Neural crest cell (in vitro differentiated cells): Measurements from ENCODE around the gene DNAH11. TPM values are rescaled to one million over a fixed set of nuclear protein-coding genes. Genes with fewer than 3 reads are reported as not detected.
A peak's percentile ranks its signal among the peaks of the same experiment; 100 is the strongest.

Experiments used
- DNase-seq: peaks from one replicate; pipeline ENCODE4 v3.0.0; 2021; ENCODE audit warnings: low read depth, mixed read lengths, low spot score
- H3K27ac Mint-ChIP-seq: one replicate; pipeline ENCODE4 v1.8.0; 2021; ENCODE audit warnings: mild to moderate bottlenecking, mixed read lengths; ENCODE audit not compliant: unreplicated experiment
- H3K27me3 Mint-ChIP-seq: 2 replicates; pipeline ENCODE4 v1.8.0; 2021; ENCODE audit warnings: low read depth, mild to moderate bottlenecking, mixed read lengths
- H3K36me3 Mint-ChIP-seq: 2 replicates; pipeline ENCODE4 v1.8.0; 2021; ENCODE audit warnings: low read depth, mild to moderate bottlenecking, mixed read lengths
- H3K4me1 Mint-ChIP-seq: 2 replicates; pipeline ENCODE4 v1.8.0; 2021; ENCODE audit warnings: mixed read lengths
- H3K4me3 Mint-ChIP-seq: one replicate; pipeline ENCODE4 v1.8.0; 2021; ENCODE audit warnings: mild to moderate bottlenecking, mixed read lengths
- H3K9me3 Mint-ChIP-seq: 2 replicates; pipeline ENCODE4 v1.8.0; 2021; ENCODE audit warnings: mixed read lengths
- CTCF ChIP-seq: fragments of 200-600 bp; sonication (generic); conservative IDR thresholded peaks from 2 replicates; pipeline ENCODE4 v1.5.0; 2021; ENCODE audit warnings: antibody characterized with exemption, mild to moderate bottlenecking
- total RNA-seq: library from RNA; stranded (reverse); gene quantifications from 2 replicates; pipeline ENCODE4 v1.2.1, GENCODE V29; 2021

DNAH11 gene
- total RNA-seq, 1 donor from 2014 or later: 0.63 TPM

GRCh38 chr7:21708096-21708495 is 165.3 kb downstream of the DNAH11 start:
- Mint-ChIP-seq H3K9me3 (no peaks in the 10 kb centered on the region), H3K27ac (no peak overlapping the region), H3K27me3 (no peaks in the 10 kb centered on the region)

GRCh38 chr7:21717323-21717722 is 174.5 kb downstream of the DNAH11 start:
- H3K4me1 Mint-ChIP-seq: no peaks in the 10 kb centered on the region
- H3K4me3 Mint-ChIP-seq: no peak overlapping the region
- no peak for DNase-seq
- no peaks in the 10 kb centered on the region for H3K36me3 Mint-ChIP-seq
- no peak for TF ChIP-seq CTCF
- no peak overlapping the region for H3K27ac Mint-ChIP-seq
- no peaks in the 10 kb centered on the region for H3K9me3 Mint-ChIP-seq
- no peaks in the 10 kb centered on the region for H3K27me3 Mint-ChIP-seq

More at GRCh38 chr7:21708096-21708495, 165.3 kb downstream of the DNAH11 start:
- Mint-ChIP-seq H3K4me1 (no peaks in the 10 kb centered on the region), H3K4me3 (no peak overlapping the region), H3K36me3 (no peaks in the 10 kb centered on the region)
- no peak for TF ChIP-seq CTCF
- no peak for DNase-seq

- Mint-ChIP-seq H3K4me1 (no peaks in the 10 kb centered on the region), H3K27me3 (no peaks in the 10 kb centered on the region), H3K4me3 (no peak overlapping the region), H3K36me3 (no peaks in the 10 kb centered on the region), H3K9me3 (peaks cover 2% of the 10 kb centered on the region), H3K27ac (peak overlapping the region; percentile 43)
- TF ChIP-seq CTCF: no peak
- DNase-seq: no peak
Observed at GRCh38 chr7:21718391-21718790, 175.6 kb downstream of the DNAH11 start.

GRCh38 chr7:21719846-21720245 is 177.0 kb downstream of the DNAH11 start:
- H3K27ac Mint-ChIP-seq: no peak overlapping the region
- no peaks in the 10 kb centered on the region for H3K27me3 Mint-ChIP-seq
- H3K4me1 Mint-ChIP-seq: no peaks in the 10 kb centered on the region
- no peaks in the 10 kb centered on the region for H3K36me3 Mint-ChIP-seq
- DNase-seq: no peak
- TF ChIP-seq CTCF: no peak
- H3K9me3 Mint-ChIP-seq: peaks cover 2% of the 10 kb centered on the region
- H3K4me3 Mint-ChIP-seq: no peak overlapping the region

GRCh38 chr7:21722371-21722770 is 179.5 kb downstream of the DNAH11 start:
- Mint-ChIP-seq H3K36me3 (peaks cover 2% of the 10 kb centered on the region), H3K4me3 (no peak overlapping the region), H3K27me3 (no peaks in the 10 kb centered on the region)

More at GRCh38 chr7:21722371-21722770, 179.5 kb downstream of the DNAH11 start:
- DNase-seq: no peak
- H3K4me1 Mint-ChIP-seq: no peaks in the 10 kb centered on the region
- TF ChIP-seq CTCF: peak; percentile 54
- H3K9me3 Mint-ChIP-seq: peaks cover 6% of the 10 kb centered on the region
- H3K27ac Mint-ChIP-seq: no peak overlapping the region
